HepG2 (cell line): ENCODE data around the gene FUOM. TPM values are rescaled to one million over a fixed set of nuclear protein-coding genes. Genes with fewer than 3 reads are reported as not detected.
A peak's percentile ranks its signal among the peaks of the same experiment; 100 is the strongest.

Experiments used
- ARHGAP35 ChIP-seq: sonication (generic); formaldehyde crosslinking; IDR thresholded peaks from 2 replicates; pipeline ENCODE4 v1.9.0; 2022; ENCODE audit warnings: mild to moderate bottlenecking, inconsistent platforms, moderate library complexity, missing genetic modification reagents, borderline replicate concordance
- ARNTL ChIP-seq: sonication (generic); formaldehyde crosslinking; IDR thresholded peaks from 2 replicates; pipeline ENCODE4 v1.4.0; 2020; ENCODE audit warnings: mild to moderate bottlenecking, missing genetic modification reagents
- BATF2 ChIP-seq: sonication (generic); formaldehyde crosslinking; IDR thresholded peaks from 2 replicates; pipeline ENCODE4 v1.8.0; 2022; ENCODE audit warnings: mild to moderate bottlenecking, missing genetic modification reagents, moderate library complexity
- ESRRA ChIP-seq: sonication (generic); formaldehyde crosslinking; IDR thresholded peaks from 2 replicates; pipeline ENCODE4 v1.5.1; 2020; ENCODE audit warnings: mild to moderate bottlenecking, low read depth, missing genetic modification reagents
- KDM5B ChIP-seq: sonication (generic); formaldehyde crosslinking; IDR thresholded peaks from 2 replicates; pipeline ENCODE4 v1.4.0; 2020; ENCODE audit warnings: missing genetic modification reagents, mild to moderate bottlenecking, borderline replicate concordance
- MTA1 ChIP-seq: sonication (generic); formaldehyde crosslinking; IDR thresholded peaks from 2 replicates; pipeline ENCODE4 v1.4.0; 2020; ENCODE audit warnings: missing genetic modification reagents, mild to moderate bottlenecking, borderline replicate concordance
- SP1 ChIP-seq, 2 experiments: fragments of 450-650 bp in 1 of 2; sonication (generic) in 1 of 2; formaldehyde crosslinking in 1 of 2; IDR thresholded peaks; 2 replicates each; pipeline versions ENCODE4 v1.4.0 to v1.6.1; 2016 to 2020; ENCODE audit warnings: missing genetic modification reagents in 1 of 2
- TERF1 ChIP-seq: sonication (generic); formaldehyde crosslinking; IDR thresholded peaks from 2 replicates; pipeline ENCODE4 v1.8.0; 2022; ENCODE audit warnings: mild to moderate bottlenecking, missing genetic modification reagents, moderate library complexity
- THAP9 ChIP-seq: sonication (generic); formaldehyde crosslinking; IDR thresholded peaks from 2 replicates; pipeline ENCODE4; 2020; ENCODE audit warnings: missing genetic modification reagents, mild to moderate bottlenecking, borderline replicate concordance
- ZBTB14 ChIP-seq: sonication (generic); formaldehyde crosslinking; IDR thresholded peaks from 2 replicates; pipeline ENCODE4 v1.4.0; 2020; ENCODE audit warnings: missing genetic modification reagents
- ZFP62 ChIP-seq: sonication (generic); formaldehyde crosslinking; IDR thresholded peaks from 2 replicates; pipeline ENCODE4 v1.4.0; 2020; ENCODE audit warnings: missing genetic modification reagents
- ZNF318 ChIP-seq: sonication (generic); formaldehyde crosslinking; IDR thresholded peaks from 2 replicates; pipeline ENCODE4 v1.4.0; 2020; ENCODE audit warnings: mild to moderate bottlenecking, missing genetic modification reagents
- ZNF326 ChIP-seq: sonication (generic); formaldehyde crosslinking; IDR thresholded peaks from 2 replicates; pipeline ENCODE4 v1.4.0; 2020; ENCODE audit warnings: missing genetic modification reagents, borderline replicate concordance
- polyA plus RNA-seq, 8 experiments: library from polyadenylated mRNA; depleted of rRNA in 3 of 8; stranded (reverse) in 7 of 8; unstranded in 1 of 8; fragments of >200 nt; fragmentation: Illumina TruSeq in 4 of 8; extraction: Trizol in 4 of 8; gene quantifications; 2 replicates each; pipeline versions ENCODE4 v1.2.1 to v1.2.3, GENCODE V29; 2011 to 2016; ENCODE audit warnings: low read depth in 4 of 8, missing spikeins in 1 of 8, mixed read lengths in 1 of 8; ENCODE audit not compliant: insufficient read depth in 1 of 8
- total RNA-seq, 5 experiments: library from RNA; depleted of rRNA; stranded (reverse); fragments of >200 nt; fragmentation: Illumina TruSeq; extraction: Trizol; gene quantifications; 2 replicates each; pipeline ENCODE4 v1.2.3, GENCODE V29; 2016; ENCODE audit warnings: low read depth in 1 of 5

The FUOM gene
- total and polyA plus RNA-seq, 2 of the 13 experiments (the other 11 are each of a cell fraction or from before 2014, with no cell fraction given) = 27.5 to 60.4 TPM

GRCh38 chr10:133394064-133394663 lies 36.3 kb upstream of the FUOM start, which contains the start of gene MTG1 (continued):
- TF ChIP-seq TERF1 = peak; percentile 97
- no peak for TF ChIP-seq ZNF326 (CRISPR knock-in tag)
- peak; percentile 61; the same call in 1 of the 2 replicates for TF ChIP-seq ESRRA (CRISPR knock-in tag)
- peak; percentile 85 for TF ChIP-seq THAP9 (CRISPR knock-in tag)
- TF ChIP-seq ZNF318 (CRISPR knock-in tag) = 0 out of 2 replicates have a peak, but pooled peaks have one; percentile 24
- TF ChIP-seq ZFP62 (CRISPR knock-in tag) = no peak
- peak; percentile 91; the same call in 1 of the 2 replicates for TF ChIP-seq MTA1 (CRISPR knock-in tag)
- TF ChIP-seq ARHGAP35 (CRISPR knock-in tag) = peak; percentile 91
- no peak for TF ChIP-seq SP1 (IDR thresholded peaks at IDR 0.05)
- TF ChIP-seq SP1 (CRISPR knock-in tag; IDR thresholded peaks at IDR 0.05) = peak; percentile 87; the same call in 1 of the 2 replicates
- peak; percentile 77; the same call in 1 of the 2 replicates for TF ChIP-seq KDM5B (CRISPR knock-in tag)
- TF ChIP-seq ZBTB14 = peak; percentile 55; the same call in 1 of the 2 replicates
- no peak for TF ChIP-seq BATF2 (CRISPR knock-in tag)
- no peak for TF ChIP-seq ARNTL (CRISPR knock-in tag)
